Endodermal cell (in vitro differentiated cells): Measurements from ENCODE around the gene MRTFA. TPM values are rescaled to one million over a fixed set of nuclear protein-coding genes. Genes with fewer than 3 reads are reported as not detected.

Experiments used
- DNase-seq: peaks from one replicate; pipeline ENCODE4 v3.0.0-alpha.2; 2017
- H3K27ac ChIP-seq: 2 replicates; pipeline ENCODE4 v1.5.1; 2013; ENCODE audit warnings: mild to moderate bottlenecking, low read depth, low read length, moderate library complexity
- H3K27me3 ChIP-seq: 2 replicates; pipeline ENCODE4 v1.6.1; 2013; ENCODE audit warnings: mild to moderate bottlenecking, low read length, moderate library complexity; ENCODE audit not compliant: insufficient read depth, control insufficient read depth, poor library complexity, severe bottlenecking
- H3K36me3 ChIP-seq: 2 replicates; pipeline ENCODE4 v1.7.0; 2013; ENCODE audit warnings: mild to moderate bottlenecking, low read length, moderate library complexity; ENCODE audit not compliant: control insufficient read depth, insufficient read depth
- H3K4me1 ChIP-seq: one replicate; pipeline ENCODE4 v1.7.0; 2013; ENCODE audit warnings: low read length; ENCODE audit not compliant: control insufficient read depth, insufficient read depth
- H3K4me3 ChIP-seq: 2 replicates; pipeline ENCODE4 v1.5.1; 2013; ENCODE audit warnings: mild to moderate bottlenecking, low read length, moderate library complexity
- H3K9ac ChIP-seq: 2 replicates; pipeline ENCODE4 v1.6.1; 2013; ENCODE audit warnings: mild to moderate bottlenecking, low read length, moderate library complexity; ENCODE audit not compliant: poor library complexity, severe bottlenecking; ENCODE audit errors: extremely low read depth
- H3K9me3 ChIP-seq: 2 replicates; pipeline ENCODE4 v1.6.1; 2013; ENCODE audit warnings: mild to moderate bottlenecking, low read length, moderate library complexity; ENCODE audit not compliant: control insufficient read depth
- H3K27ac Mint-ChIP-seq: 2 replicates; pipeline ENCODE4 v1.8.0; 2020; ENCODE audit warnings: mixed read lengths
- H3K27me3 Mint-ChIP-seq: 2 replicates; pipeline ENCODE4 v1.8.0; 2021; ENCODE audit warnings: mild to moderate bottlenecking, mixed read lengths; ENCODE audit not compliant: insufficient read depth
- H3K36me3 Mint-ChIP-seq: 2 replicates; pipeline ENCODE4 v1.8.0; 2020; ENCODE audit warnings: low read depth, mixed read lengths
- H3K4me1 Mint-ChIP-seq: 2 replicates; pipeline ENCODE4 v1.8.0; 2020; ENCODE audit warnings: mixed read lengths
- H3K4me3 Mint-ChIP-seq: 2 replicates; pipeline ENCODE4 v1.8.0; 2020; ENCODE audit warnings: mild to moderate bottlenecking, moderate library complexity, mixed read lengths
- H3K9me3 Mint-ChIP-seq: 2 replicates; pipeline ENCODE4 v1.8.0; 2020; ENCODE audit warnings: mild to moderate bottlenecking, mixed read lengths
- WGBS, 2 experiments: methylation state at CpG; one replicate each; pipeline versions ENCODE4 v1.1.5 to v1.1.7; 2013; ENCODE audit warnings: missing lambda C conversion rate in 2 of 2, mixed read lengths in 1 of 2; ENCODE audit not compliant: insufficient coverage in 1 of 2, insufficient read length in 1 of 2; 5-methylcytosine and 5-hydroxymethylcytosine counted together
- total RNA-seq, 2 donors: library from RNA; stranded (reverse); fragmentation: NEBNext Ultra II Directional in 1 of 2; extraction: Animal tissue kit (Norgen Biotek cat#: 25700) in 1 of 2; gene quantifications; 2 replicates in 1 of 2; 3 replicates in 1 of 2; pipeline ENCODE4 v1.2.1, GENCODE V29; 2021
- TF ChIP-seq, protein P1 (sequence below): fragments of 200-600 bp; sonication (generic); conservative IDR thresholded peaks from 2 replicates; pipeline ENCODE4 v1.5.0; 2021; ENCODE audit warnings: antibody characterized with exemption, mild to moderate bottlenecking

MRTFA gene
- total RNA-seq, 2 donors from 2014 or later, result 43.3 to 44.7 TPM

GRCh38 chr22:40671369-40671768, 34.9 kb upstream of the MRTFA start:
- no peaks in the 10 kb centered on the region for H3K9me3 Mint-ChIP-seq
- Histone ChIP-seq H3K36me3 (no peaks in the 10 kb centered on the region), H3K27ac (no peak overlapping the region), H3K9me3 (no peaks in the 10 kb centered on the region), H3K9ac (no peak overlapping the region), H3K27me3 (no peaks in the 10 kb centered on the region), H3K4me3 (no peak overlapping the region), H3K4me1 (no peaks in the 10 kb centered on the region)
- no peak overlapping the region for H3K4me3 Mint-ChIP-seq
- no peaks in the 10 kb centered on the region for H3K4me1 Mint-ChIP-seq
- TF ChIP-seq, protein P1, sequence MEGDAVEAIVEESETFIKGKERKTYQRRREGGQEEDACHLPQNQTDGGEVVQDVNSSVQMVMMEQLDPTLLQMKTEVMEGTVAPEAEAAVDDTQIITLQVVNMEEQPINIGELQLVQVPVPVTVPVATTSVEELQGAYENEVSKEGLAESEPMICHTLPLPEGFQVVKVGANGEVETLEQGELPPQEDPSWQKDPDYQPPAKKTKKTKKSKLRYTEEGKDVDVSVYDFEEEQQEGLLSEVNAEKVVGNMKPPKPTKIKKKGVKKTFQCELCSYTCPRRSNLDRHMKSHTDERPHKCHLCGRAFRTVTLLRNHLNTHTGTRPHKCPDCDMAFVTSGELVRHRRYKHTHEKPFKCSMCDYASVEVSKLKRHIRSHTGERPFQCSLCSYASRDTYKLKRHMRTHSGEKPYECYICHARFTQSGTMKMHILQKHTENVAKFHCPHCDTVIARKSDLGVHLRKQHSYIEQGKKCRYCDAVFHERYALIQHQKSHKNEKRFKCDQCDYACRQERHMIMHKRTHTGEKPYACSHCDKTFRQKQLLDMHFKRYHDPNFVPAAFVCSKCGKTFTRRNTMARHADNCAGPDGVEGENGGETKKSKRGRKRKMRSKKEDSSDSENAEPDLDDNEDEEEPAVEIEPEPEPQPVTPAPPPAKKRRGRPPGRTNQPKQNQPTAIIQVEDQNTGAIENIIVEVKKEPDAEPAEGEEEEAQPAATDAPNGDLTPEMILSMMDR, result peak; percentile 57
- H3K27ac Mint-ChIP-seq, result no peak overlapping the region
- no peak for DNase-seq
- H3K36me3 Mint-ChIP-seq, result no peaks in the 10 kb centered on the region
- no peaks in the 10 kb centered on the region for H3K27me3 Mint-ChIP-seq
- 91 to 95% methylated on average over 13 of the region's 13 CpGs for WGBS, 2 experiments

DNA sequence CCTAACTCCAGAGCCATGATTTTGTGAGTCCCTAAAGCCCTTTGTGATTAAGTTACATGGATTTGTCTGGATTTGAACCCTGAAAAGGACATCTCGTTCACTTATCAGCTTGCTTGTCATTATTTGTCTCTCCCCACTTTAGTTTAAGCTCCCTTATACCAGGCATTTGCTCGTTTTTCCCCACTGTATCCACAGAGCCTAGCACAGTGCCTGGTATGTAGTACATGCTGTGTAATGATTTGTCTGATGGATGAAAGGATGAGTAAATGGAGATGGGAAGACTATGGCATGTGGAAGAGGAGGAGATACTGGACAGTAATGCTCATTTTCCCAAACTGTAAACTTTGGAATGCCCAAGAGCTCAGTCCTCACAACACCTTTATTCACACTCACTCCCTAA, 33.5 kb upstream of the MRTFA start:
- no peaks in the 10 kb centered on the region for H3K9me3 ChIP-seq
- H3K27ac ChIP-seq, result no peak overlapping the region
- Mint-ChIP-seq H3K9me3 (no peaks in the 10 kb centered on the region), H3K27ac (no peak overlapping the region), H3K27me3 (no peaks in the 10 kb centered on the region), H3K4me3 (no peak overlapping the region), H3K36me3 (no peaks in the 10 kb centered on the region), H3K4me1 (no peaks in the 10 kb centered on the region)
- TF ChIP-seq, protein P1, result no peak
- H3K27me3 ChIP-seq, result no peaks in the 10 kb centered on the region
- DNase-seq, result no peak
- H3K4me1 ChIP-seq, result no peaks in the 10 kb centered on the region
- no peak overlapping the region for H3K4me3 ChIP-seq
- WGBS, 2 experiments, result 75 to 94% methylated on average over 1 to 2 of the region's 2 CpGs
- no peak overlapping the region for H3K9ac ChIP-seq
- H3K36me3 ChIP-seq, result no peaks in the 10 kb centered on the region

DNA sequence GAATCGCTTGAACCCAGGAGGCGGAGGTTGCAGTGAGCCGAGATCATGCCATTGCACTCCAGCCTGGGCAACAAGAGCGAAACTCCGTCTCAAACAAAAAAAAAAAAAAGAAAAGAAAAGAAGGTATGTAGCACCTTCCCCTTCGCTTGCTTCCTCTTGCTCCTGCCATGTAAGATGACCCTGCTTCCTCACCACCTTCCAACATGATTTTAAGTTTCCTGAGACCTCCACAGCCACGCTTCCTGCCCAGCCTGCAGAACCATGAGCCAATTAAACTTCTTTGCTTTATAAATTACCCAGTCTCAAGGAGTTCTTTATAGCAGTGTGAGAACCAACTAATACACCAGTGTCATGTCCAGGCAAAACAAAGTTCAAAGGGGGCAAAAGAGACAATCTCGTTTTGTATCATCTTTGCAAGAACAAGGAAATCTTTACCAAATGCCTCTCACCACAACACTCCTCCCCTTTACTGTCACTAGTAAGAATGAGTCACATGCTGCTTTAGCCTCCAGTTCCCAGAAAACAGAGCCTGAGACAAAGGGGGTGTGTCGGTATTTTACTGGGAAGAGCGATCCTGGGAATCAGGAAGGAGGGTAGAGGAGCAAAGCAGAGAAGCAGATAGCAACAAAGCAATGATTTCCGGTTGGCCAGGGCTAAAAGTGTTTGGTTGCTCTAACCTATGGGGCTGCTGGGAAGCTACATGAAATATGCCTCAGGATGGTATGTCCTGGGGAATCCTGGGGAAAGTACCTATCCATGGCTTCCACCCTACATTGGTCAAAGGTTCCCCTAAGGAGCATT, 32.3 kb upstream of the MRTFA start:
- H3K27ac ChIP-seq, result no peak overlapping the region
- DNase-seq, result no peak
- WGBS, 2 experiments, result 86 to 92% methylated on average over 2 to 11 of the region's 11 CpGs

More for the DNA sequence above, 32.3 kb upstream of the MRTFA start:
- TF ChIP-seq, protein P1, result no peak
- no peak overlapping the region for H3K4me3 Mint-ChIP-seq
- Histone ChIP-seq H3K36me3 (no peaks in the 10 kb centered on the region), H3K4me3 (no peak overlapping the region), H3K27me3 (no peaks in the 10 kb centered on the region), H3K9me3 (no peaks in the 10 kb centered on the region), H3K4me1 (no peaks in the 10 kb centered on the region), H3K9ac (no peak overlapping the region)
- H3K27me3 Mint-ChIP-seq, result no peaks in the 10 kb centered on the region
- no peaks in the 10 kb centered on the region for H3K9me3 Mint-ChIP-seq
- H3K4me1 Mint-ChIP-seq, result no peaks in the 10 kb centered on the region
- no peaks in the 10 kb centered on the region for H3K36me3 Mint-ChIP-seq
- no peak overlapping the region for H3K27ac Mint-ChIP-seq
